Tibial nerve (tissue), 4 donors: Measurements from ENCODE around the gene ATP1B3. TPM values are rescaled to one million over a fixed set of nuclear protein-coding genes. Genes with fewer than 3 reads are reported as not detected.
A peak's percentile ranks its signal among the peaks of the same experiment; 100 is the strongest.

Experiments used
- DNase-seq, 2 donors: peaks; one replicate each; pipeline ENCODE4 v3.0.0-alpha.2; 2019; ENCODE audit warnings: low spot score in 2 of 2
- H3K27ac ChIP-seq, 4 donors: fragments of 200-600 bp; sonication (generic) in 3 of 4; one replicate each; pipeline ENCODE4 v1.5.1; 2017 to 2019; ENCODE audit warnings: mild to moderate bottlenecking in 1 of 4
- H3K27me3 ChIP-seq, 2 donors: fragments of 200-600 bp; sonication (generic) in 1 of 2; one replicate each; pipeline versions ENCODE4 v1.5.1 to v1.6.0; 2017 to 2019
- H3K36me3 ChIP-seq, 3 donors: fragments of 200-600 bp; sonication (generic); one replicate each; pipeline ENCODE4 v1.5.1; 2018 to 2019
- H3K4me1 ChIP-seq, 4 donors: fragments of 200-600 bp; sonication (generic) in 3 of 4; one replicate each; pipeline ENCODE4 v1.5.1; 2017 to 2019
- H3K4me3 ChIP-seq, 4 donors: fragments of 200-600 bp; sonication (generic) in 3 of 4; one replicate each; pipeline ENCODE4 v1.5.1; 2017 to 2019; ENCODE audit warnings: mild to moderate bottlenecking in 1 of 4, moderate library complexity in 1 of 4
- H3K9me3 ChIP-seq, 4 donors: fragments of 200-600 bp; sonication (generic) in 3 of 4; one replicate each; pipeline ENCODE4 v1.5.1; 2017 to 2019
- EP300 ChIP-seq, 2 donors: sonication (generic); formaldehyde crosslinking; IDR thresholded peaks; one replicate each; pipeline ENCODE4 v1.6.1; 2017; ENCODE audit warnings: antibody characterized with exemption in 2 of 2, mild to moderate bottlenecking in 1 of 2
- POLR2A ChIP-seq, 2 donors: fragments of 450-650 bp; IDR thresholded peaks; one replicate each; pipeline ENCODE4 v1.6.1; 2017; ENCODE audit warnings: antibody characterized with exemption in 2 of 2, mild to moderate bottlenecking in 2 of 2, moderate library complexity in 2 of 2
- WGBS, 2 donors: methylation state at CpG; one replicate each; pipeline ENCODE4 v1.1.5; 2018; 5-methylcytosine and 5-hydroxymethylcytosine counted together
- total RNA-seq, 4 donors: library from RNA; depleted of rRNA; stranded (reverse); fragments of >200 nt; gene quantifications; one replicate each; pipeline ENCODE4 v1.1.0, GENCODE V29; 2016
- TF ChIP-seq, protein P1 (sequence below), 5 experiments: fragments of 200-600 bp in 3 of 5; fragments of 450-650 bp in 2 of 5; sonication (generic) in 3 of 5; IDR thresholded peaks; one replicate each; pipeline ENCODE4 v1.5.1; 2016 to 2019; ENCODE audit warnings: antibody characterized with exemption in 5 of 5, mild to moderate bottlenecking in 3 of 5, moderate library complexity in 2 of 5

The ATP1B3 gene
- total RNA-seq, 4 donors from 2014 or later = 73.3 to 98.0 (median 92.9) TPM

DNA sequence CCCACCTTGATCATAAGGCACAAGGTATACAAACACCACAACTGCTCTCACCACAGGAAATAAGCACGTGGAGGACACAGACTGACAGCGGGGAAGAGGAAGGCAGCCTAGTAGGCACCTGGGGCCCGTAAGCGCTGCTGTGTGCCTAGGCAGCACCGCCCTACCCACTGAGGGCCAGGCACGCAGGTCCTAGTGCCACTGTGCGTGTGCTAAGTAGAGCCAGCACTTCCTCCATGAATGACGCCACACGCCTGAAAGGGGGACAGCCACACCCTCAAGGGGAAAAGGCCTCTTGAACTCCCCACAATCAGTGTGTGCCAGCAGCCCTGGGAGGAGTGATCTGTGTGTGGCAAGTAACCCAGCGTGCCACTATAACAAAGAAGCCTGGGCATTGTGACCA lies 73.0 kb downstream of the ATP1B3 start:
- DNase-seq = no peak
- WGBS, 2 donors = 96 to 97% methylated on average over 10 of the region's 10 CpGs
- no peak for TF ChIP-seq EP300 (IDR thresholded peaks at IDR 0.05)
- TF ChIP-seq, protein P1, sequence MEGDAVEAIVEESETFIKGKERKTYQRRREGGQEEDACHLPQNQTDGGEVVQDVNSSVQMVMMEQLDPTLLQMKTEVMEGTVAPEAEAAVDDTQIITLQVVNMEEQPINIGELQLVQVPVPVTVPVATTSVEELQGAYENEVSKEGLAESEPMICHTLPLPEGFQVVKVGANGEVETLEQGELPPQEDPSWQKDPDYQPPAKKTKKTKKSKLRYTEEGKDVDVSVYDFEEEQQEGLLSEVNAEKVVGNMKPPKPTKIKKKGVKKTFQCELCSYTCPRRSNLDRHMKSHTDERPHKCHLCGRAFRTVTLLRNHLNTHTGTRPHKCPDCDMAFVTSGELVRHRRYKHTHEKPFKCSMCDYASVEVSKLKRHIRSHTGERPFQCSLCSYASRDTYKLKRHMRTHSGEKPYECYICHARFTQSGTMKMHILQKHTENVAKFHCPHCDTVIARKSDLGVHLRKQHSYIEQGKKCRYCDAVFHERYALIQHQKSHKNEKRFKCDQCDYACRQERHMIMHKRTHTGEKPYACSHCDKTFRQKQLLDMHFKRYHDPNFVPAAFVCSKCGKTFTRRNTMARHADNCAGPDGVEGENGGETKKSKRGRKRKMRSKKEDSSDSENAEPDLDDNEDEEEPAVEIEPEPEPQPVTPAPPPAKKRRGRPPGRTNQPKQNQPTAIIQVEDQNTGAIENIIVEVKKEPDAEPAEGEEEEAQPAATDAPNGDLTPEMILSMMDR (IDR thresholded peaks at IDR 0.05) = no peak
- Histone ChIP-seq H3K36me3 (peaks cover 0 to 38% (median 0%) of the 10 kb centered on the region in 3 donors), H3K9me3 (no peaks in the 10 kb centered on the region), H3K4me1 (no peaks in the 10 kb centered on the region), H3K27me3 (no peaks in the 10 kb centered on the region), H3K4me3 (no peak overlapping the region), H3K27ac (no peak overlapping the region)

DNA sequence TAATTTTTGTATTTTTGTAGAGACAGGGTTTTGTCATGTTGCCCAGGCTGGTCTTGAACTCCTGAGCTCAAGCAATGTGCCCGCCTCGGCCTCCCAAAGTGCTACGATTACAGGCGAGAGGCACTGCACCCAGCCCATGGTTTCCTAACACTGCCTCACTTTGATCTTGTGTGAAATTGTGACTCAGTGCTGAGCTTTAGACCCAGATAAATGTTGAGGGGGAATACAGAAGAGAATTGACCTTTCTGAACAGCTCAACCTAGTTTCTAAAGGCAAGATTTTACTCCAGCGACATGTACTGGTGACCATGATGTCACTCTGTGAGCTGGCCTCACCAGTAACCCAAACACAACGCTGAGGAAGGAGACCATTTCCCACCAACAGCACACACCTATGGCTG lies 73.5 kb downstream of the ATP1B3 start:
- TF ChIP-seq, protein P1 (IDR thresholded peaks at IDR 0.05) = no peak
- no peak for TF ChIP-seq POLR2A (IDR thresholded peaks at IDR 0.05)
- TF ChIP-seq EP300 (IDR thresholded peaks at IDR 0.05) = no peak
- Histone ChIP-seq H3K27ac (no peak overlapping the region), H3K4me3 (no peak overlapping the region), H3K27me3 (no peaks in the 10 kb centered on the region), H3K9me3 (no peaks in the 10 kb centered on the region), H3K4me1 (no peaks in the 10 kb centered on the region), H3K36me3 (peaks cover 0 to 38% (median 0%) of the 10 kb centered on the region in 3 donors)
- 95 to 97% methylated on average over 6 of the region's 6 CpGs for WGBS, 2 donors
- no peak for DNase-seq

DNA sequence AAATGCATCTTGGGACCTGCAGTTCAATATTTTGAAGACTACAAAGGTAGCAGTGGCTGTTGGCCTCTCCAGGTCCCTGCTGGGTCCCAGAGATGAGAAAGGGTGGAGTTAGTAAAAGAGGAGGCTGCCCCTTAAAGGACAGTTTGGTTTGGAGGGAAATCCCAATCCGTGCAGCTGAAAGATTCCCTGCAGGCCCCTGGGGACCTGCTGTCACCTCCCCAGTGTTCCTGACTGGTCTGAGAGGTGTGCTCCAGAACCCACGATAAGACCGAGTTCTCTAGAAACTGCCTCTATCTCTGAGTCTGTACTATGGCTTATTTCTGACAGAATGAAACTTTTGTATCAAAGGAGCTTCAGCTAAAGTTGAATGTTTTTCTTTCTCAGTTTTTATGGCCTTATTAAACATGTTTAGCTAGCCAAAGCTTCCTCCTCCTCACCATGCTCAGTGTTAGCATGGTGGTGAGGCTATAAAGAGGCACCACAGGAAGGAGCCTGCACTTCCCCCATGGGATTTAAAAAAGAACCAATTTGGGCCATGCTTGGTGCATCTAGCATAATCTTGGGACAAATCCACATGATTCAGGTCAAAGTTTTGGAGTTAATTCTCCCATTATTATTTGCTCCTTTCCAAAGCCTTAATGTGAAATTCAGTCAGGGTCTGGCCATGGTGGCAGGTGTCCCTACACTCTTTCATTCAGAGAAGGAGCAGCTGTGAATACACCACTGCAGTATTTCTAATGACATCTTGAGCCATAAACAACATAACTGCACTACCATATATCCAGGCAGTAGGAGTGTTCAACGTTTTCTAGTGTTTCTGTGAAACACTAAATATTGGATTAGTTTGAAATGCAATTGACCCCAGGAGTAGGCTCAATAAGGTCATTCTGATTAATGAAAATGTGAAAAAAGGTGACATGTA lies 74.4 kb downstream of the ATP1B3 start:
- no peak for TF ChIP-seq EP300 (IDR thresholded peaks at IDR 0.05)
- TF ChIP-seq POLR2A (IDR thresholded peaks at IDR 0.05) = no peak
- TF ChIP-seq, protein P1 (IDR thresholded peaks at IDR 0.05) = no peak
- H3K36me3 ChIP-seq = peaks cover 0 to 38% (median 0%) of the 10 kb centered on the region in 3 donors
- no peaks in the 10 kb centered on the region for H3K27me3 ChIP-seq
- peaks cover 0 to 5% (median 2%) of the 10 kb centered on the region in 4 donors for H3K4me1 ChIP-seq
- H3K4me3 ChIP-seq = no peak overlapping the region
- no peaks in the 10 kb centered on the region for H3K9me3 ChIP-seq
- DNase-seq = no peak
- H3K27ac ChIP-seq = no peak overlapping the region
- 57 to 67% methylated on average over 4 of the region's 4 CpGs for WGBS, 2 donors

DNA sequence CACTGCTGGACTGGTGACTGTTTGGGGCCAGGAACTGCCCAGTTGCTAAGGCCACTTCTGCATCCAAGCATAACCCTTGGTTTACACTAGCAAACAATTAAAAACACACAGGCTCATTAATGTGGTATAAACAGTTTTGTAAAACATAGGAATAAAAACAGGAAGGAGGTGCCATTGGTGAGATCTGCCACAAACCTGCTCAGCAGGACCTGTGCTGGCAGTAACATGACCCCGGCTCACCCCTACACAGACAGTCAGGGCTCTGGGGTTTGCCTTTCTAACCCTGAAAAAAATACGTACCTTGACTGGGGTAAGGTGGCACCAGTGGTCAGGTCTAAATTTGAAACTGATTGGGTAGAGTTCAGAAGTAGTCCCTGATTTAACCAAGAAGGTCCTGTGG lies 76.2 kb downstream of the ATP1B3 start:
- 87 to 96% methylated on average over 2 of the region's 2 CpGs for WGBS, 2 donors
- Histone ChIP-seq H3K27me3 (no peaks in the 10 kb centered on the region), H3K9me3 (no peaks in the 10 kb centered on the region), H3K36me3 (peaks cover 0 to 51% (median 0%) of the 10 kb centered on the region in 3 donors), H3K27ac (no peak overlapping the region), H3K4me1 (peaks cover 0 to 5% (median 2%) of the 10 kb centered on the region in 4 donors), H3K4me3 (no peak overlapping the region)
- TF ChIP-seq EP300 (IDR thresholded peaks at IDR 0.05) (no peak), POLR2A (IDR thresholded peaks at IDR 0.05) (no peak)
- TF ChIP-seq, protein P1 (IDR thresholded peaks at IDR 0.05) = no peak
- DNase-seq = no peak

DNA sequence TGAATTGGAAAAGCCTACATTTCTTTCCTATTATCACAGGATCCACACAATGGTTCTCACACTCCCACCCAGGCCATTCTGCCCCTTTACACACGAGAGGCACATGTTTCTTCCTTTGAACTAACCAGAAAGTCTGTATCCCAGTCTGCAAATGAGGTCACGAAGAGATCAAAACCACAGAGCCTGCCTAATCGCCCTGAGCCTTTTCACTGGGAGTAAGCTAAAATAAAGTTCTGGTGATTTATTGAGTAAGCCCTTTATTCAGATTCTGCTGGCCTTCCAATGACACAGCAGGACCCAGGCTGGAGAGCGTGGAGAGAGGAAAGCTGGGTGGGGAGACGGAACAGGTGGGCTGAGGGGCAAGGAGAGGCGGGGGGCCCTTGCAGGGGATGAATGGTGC lies 78.7 kb downstream of the ATP1B3 start:
- Histone ChIP-seq H3K27me3 (no peaks in the 10 kb centered on the region), H3K27ac (peak overlapping the region in 2 of 4 donors; percentile 9 to 47), H3K36me3 (peaks cover 0 to 64% (median 0%) of the 10 kb centered on the region in 3 donors), H3K4me3 (no peak overlapping the region), H3K9me3 (no peaks in the 10 kb centered on the region), H3K4me1 (peaks cover 0 to 12% (median 6%) of the 10 kb centered on the region in 4 donors)
- 30 to 34% methylated on average over 6 of the region's 6 CpGs for WGBS, 2 donors
- no peak for DNase-seq
- TF ChIP-seq, protein P1 (IDR thresholded peaks at IDR 0.05) = no peak
- no peak for TF ChIP-seq POLR2A (IDR thresholded peaks at IDR 0.05)
- TF ChIP-seq EP300 (IDR thresholded peaks at IDR 0.05) = no peak
